ENCODE results near the gene SLC22A9.
"Not testable (repeated sequence)": the region's sequence is repeated elsewhere in the genome, so short reads cannot be mapped to it uniquely, and the experiment has no call there.

SLC22A9 gene

DNA sequence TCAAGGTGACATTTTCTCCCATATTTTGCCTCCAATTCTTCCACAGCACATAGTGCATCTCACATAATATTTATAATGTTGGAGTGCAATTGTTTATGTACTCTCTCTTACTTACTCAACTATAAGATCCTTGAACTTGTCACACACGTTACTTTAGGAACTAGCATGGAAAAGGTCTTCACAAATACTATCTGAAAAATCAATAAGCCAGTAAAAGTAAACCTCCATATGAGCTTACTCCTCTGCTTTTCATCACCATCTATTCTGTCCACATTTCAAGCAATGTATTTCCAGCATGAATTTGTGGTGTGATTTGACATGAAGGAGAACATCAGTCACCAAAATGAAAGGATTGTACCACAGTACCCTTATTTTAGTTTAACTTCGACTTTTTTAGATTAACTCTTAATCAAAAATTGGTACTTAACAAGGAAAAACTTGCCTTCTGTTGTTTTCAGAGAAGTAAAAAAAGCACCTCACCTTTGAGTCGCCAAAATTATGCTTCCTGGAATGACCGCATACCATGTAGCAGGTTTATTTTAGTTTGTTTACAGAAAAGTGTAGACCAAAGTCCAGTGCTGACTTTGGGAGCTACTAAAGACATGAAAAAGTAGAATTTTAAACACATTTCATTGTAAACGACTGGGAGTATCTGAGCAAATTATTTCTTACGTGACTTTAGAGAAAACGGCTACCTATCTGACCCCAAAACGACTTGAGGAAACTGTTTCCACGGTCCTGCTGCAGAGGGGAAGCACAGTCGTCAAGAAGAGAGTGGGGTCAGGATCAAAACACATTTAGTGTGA, at the start of gene SLC22A9:
TSS of gene SLC22A9 (plus strand) at position 621 of the 806 bp plus-strand sequence. CDS start 272 bp downstream, outside the sequence.
- no peak for DNase-seq

DNA sequence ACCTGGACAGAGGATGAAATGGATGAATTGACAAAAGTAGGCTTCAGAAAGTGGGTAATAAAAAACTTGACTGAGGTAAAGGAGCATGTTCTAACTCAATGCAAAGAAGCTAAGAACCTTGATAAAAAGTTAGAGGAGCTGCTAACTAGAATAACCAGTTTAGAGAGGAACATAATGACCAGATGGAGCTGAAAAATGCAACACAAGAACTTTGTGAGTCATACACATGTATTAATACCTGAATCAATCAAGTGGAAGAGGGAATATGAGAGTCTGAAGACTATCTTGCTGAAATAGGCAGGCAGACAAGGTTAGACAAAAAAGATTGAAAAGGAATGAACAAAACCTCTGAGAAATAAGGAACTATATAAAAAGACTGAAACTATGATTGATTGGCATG, 47.9 kb upstream of the SLC22A9 start:
- DNase-seq, result no peak

DNA sequence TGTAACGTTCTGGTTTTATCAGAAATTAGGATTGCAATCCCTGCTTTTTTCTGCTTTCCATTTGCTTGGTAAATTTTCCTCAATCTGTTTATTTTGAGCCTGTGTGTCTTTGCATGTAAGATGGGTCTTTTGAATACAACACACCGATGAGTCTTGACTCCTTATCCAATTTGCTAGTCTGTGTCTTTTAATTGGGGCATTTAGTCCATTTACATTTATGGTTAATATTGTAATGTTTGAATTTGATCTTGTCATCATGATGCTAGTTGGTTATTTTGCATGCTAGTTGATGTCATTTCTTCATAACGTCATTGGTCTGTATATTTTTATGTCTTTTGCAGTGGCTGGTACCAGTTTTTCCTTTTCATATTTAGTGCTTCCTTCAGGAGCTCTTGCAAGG, 34.5 kb upstream of the SLC22A9 start:
- not testable (repeated sequence) for DNase-seq

DNA sequence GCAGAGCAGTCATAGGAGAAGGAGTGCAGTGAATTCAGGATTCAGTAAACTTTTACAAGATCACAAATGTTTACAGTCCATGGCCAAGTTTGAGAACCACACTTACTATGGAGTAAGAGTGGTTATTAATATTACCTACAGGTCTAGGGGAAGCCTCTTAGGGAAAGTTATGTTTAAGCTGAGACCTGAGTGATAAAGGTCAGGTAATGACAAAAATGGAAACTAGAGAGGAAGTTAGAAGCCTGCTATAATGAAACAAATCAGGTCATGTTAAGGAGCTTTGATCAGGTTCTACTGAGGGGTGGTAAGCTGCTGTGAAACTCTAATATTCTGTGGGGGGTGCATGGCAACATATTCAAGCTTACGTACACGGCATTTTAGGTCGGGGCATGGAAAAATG, 32.5 kb upstream of the SLC22A9 start:
- no peak for DNase-seq

DNA sequence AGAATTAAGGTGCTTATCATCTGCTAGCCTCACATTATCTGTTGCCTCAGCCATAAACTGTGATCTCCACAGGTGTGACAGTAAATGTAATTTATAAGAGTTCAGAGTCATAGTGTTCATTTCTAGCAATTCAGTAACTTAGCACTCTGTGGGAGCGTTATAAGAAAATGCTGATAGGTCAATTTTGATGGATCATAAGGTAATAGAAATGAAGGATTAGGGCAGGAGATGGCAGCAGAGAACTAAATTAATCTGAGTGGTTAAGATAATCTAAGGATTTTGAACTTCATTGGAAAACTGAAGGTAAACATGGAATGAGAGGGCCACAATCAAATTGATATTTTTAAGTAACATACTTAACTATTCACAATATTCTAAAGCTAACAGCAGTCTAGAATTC, 26.5 kb upstream of the SLC22A9 start:
- DNase-seq, result no peak

DNA sequence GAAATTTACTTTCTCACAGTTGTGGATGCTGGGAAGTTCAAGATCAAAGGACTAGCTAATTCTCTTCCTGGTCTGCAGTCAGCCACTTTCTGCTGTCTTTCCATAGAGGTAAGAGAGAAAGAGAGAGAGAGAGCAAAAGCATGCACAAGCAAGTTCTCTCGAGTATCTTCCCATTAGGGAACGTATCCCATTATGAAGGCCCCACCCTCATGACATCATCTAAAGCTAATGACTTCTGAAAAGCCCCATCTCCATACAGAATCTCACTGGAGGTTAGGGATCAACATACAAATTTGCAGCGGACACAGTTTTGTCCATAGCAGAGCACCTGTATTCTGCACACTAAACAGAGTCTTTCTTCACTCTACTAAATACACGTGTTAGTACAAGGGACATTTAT, 17.4 kb upstream of the SLC22A9 start:
- DNase-seq, result no peak

DNA sequence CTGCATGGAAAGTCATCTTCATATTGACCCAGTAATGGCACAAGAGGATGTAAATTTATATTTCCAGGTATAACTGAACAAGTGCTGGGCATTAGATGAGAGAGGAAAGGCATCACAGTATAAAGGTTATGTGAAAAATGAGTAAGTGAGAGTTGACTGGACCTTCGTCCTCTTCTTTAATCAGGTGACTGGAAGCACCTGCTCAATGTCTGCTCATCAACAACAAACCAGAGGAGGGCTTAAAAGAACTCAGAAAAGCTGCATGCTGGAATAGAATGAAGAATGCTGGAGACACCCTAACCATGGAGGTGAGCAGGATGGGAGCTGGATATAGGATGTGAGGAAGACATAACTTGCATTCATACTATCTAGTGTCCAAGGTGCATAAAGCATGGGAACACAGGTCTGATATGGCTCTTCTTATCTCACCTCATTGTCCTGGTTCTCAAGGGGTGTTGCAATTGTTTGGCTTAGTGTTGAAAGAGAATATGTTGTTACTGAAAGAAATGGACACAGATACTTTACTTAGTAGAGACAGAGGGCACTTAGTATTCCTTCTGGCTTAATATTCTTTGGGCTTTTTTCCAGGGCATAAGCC, 7.3 kb upstream of the SLC22A9 start:
- no peak for DNase-seq

DNA sequence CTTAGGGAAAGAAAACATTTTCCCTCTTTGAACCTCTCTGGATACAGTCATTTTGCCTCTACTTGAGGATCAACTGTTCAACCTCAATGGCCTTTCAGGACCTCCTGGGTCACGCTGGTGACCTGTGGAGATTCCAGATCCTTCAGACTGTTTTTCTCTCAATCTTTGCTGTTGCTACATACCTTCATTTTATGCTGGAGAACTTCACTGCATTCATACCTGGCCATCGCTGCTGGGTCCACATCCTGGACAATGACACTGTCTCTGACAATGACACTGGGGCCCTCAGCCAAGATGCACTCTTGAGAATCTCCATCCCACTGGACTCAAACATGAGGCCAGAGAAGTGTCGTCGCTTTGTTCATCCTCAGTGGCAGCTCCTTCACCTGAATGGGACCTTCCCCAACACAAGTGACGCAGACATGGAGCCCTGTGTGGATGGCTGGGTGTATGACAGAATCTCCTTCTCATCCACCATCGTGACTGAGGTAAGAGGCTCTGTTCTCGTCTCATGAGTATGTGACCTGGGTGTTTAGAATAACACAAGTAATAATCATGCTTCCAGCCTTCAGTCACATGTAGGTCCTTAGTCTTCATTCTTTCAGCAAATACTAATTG, 495 bp downstream of the SLC22A9 start:
- no peak for DNase-seq

DNA sequence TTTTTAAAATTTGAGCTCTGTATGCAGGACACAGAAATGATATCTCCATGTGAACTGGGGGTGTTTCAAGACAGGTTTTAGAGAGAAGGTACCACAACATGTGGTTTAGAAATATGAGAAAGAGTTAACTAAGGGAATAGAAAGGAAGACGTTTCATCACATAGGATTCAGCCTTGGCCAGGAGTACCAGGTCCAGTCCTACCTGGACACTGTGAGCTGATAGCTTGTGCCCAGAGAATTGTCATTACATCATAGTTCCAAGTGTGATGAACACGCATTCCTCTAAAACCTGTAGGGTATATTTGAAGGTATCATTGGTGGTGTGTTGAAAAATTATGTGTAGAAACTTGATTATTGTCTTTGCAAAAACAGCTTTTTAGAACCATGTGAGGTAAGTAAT, 1.8 kb downstream of the SLC22A9 start:
- DNase-seq, result no peak

DNA sequence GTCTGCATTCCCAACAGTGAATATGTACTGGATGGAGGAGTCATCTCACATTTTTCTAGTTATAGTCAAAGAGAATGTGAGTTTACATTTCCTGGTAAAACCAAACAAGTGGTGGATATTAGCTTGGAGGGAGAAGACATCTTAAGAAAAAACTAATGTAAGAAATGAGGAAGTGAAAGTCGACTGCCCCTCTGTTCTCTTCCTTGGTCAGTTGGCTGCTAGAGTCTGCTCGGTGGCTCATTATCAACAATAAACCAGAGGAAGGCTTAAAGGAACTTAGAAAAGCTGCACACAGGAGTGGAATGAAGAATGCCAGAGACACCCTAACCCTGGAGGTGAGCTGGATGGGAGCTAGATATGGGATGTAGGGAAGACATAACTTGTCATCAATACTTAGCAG, 5.8 kb downstream of the SLC22A9 start:
- DNase-seq, result no peak

DNA sequence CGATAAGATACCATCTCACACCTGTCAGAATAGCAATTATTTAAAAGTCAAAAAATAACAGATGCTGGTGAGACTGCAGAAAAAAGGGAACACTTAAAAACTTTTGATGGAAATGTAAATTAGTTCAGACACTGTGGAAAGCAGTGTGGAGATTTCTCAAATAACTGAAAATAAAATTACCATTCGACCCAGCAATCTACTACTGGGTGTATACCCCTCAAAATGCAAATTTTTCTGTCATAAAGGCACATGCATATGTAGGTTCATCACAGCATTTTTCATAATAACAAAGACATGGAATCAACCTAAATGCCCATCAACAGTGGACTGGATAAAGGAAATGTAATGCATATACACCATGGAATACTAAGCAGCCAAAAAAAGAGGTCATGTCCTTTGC, 10.5 kb downstream of the SLC22A9 start:
- DNase-seq, result no peak

DNA sequence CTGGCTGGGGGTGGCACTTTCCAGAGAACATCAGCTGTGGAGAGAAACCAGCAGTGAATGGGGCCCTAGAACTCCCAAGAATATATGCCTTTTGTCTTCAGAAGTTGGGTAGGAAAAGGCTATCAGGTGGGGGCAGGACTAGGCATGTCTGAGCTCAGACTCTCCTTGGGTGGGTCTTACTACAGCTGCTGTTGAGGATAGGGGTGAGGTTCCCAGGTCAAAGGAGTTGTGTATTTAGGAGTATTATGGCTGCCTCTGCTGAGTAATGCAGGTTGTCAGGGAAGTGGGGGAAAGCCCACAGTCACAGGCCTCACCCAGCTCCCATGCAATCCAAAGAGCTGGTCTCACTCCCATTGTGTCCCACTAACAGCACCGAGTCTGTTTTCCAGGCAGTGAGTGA, 26.1 kb downstream of the SLC22A9 start:
- DNase-seq, result no peak

DNA sequence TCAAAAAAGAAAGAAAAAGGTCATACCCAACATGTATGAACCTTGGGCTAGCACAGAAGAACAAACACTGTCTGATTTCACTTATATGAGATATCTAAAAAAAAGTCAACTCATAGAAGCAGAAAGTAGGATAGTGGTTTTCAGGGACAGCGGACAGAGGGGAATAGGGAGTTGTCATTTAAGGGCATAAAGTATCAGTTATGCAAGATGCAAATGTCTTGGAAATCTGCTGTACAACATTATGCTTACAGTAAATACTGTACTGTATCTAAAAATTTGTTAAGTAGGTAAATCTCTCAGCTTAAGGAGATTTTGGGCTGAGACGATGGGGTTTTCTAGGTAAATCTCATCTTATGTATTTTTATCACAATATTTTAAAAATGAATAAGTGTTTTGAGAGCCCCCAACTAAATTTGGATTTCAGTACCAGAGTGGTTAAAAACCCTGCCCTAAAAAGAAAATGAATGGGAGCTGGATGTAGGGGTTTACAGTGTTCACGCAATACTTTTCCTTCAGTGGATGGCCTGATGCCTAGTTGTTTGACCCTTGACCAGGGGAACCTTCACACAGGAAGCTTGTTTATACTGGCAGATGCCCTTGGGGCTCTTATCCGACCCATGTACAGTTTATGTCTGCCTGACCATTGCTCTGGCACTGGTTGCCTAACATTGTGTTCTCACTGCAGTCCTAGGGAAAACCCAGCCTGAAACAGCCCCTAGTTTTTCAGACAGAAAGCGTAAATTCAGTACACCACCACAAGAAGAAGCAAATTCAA, 34.8 kb downstream of the SLC22A9 start:
- DNase-seq, result no peak

DNA sequence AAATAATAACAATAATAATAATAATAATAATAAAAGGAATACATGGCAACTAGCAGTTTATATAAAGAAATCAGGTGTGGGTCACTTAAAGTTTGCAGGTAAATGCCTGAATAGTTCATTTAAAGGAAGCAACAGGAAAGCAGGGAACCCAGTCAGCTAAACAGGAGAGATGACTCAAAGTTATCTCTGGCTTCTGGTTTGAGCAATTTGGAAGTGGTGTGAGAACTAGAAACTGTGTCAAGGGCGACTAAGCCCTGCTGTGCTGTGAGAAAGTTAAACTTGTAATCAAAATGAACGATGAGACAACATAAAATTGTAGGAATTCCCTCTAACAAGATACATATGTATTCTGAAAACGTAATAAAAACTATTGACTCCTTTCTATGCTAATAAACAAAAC, 35.5 kb downstream of the SLC22A9 start:
- DNase-seq, result no peak

DNA sequence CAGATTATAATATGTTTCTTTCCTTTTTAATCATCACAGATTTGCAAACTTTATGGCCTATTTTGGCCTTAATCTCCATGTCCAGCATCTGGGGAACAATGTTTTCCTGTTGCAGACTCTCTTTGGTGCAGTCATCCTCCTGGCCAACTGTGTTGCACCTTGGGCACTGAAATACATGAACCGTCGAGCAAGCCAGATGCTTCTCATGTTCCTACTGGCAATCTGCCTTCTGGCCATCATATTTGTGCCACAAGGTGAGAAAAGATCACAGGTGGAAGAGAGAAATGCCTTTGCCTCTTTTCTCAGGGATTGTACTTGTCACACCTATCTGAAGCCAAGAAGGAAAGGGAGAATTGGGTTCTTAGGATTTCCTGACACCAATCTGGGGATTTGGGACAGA, 36.9 kb downstream of the SLC22A9 start:
- no peak for DNase-seq

DNA sequence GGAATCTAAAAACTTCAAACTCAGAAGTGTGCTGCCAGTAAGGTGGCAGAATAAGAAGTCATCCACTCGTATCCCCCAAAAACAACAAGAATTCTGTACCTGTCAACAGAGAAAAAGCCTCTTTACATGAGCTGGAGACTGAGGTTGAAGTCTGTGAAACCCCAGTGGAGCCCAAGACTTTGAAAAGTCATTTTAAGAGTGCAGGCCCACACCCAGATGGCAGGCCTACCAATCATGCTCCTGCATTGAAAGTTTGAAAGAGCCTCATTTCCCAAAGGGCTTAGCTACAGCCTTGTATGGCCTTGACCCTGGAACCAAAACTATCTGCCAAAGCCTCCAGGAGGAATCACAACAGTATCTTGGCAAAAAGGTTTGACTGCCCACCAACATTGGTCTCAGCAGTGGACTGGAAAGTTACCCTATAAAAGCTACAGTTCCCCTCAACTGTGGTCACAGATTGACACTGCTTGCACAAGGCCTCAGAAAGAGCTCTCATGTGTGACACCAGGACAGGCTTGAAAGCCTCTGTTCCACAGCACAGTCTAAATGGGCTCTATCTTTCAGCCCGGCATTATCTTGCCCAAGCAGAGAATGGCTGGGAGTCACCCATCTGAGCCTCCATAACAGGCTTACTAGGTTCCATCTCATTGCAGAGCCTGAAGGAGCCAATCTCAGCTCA, 47.7 kb downstream of the SLC22A9 start:
- no peak for DNase-seq

DNA sequence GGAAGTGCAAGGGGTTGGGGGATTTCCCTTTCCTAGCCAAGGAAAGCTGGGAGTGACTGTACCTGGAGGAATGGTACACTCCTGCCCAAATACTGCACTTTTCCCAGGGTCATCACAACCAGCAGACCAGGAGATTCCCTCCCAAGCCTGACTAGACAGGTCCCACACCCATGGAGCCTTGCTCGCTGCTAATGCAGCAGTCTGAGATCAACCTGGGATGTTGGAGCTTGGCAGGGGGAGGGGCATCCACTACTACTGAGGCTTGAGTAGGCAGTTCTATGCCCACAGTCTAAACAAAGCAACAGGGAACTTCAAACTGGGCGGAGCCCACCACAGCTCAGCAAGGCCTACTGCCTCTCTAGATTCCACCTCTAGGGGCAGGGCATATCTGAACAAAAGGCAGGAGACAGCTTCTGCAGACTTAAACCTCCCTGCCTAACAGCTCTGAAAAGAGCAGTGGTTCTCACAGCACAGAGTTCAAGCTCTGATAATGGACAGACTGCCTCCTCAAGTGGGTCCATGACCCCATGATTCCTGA, 58.5 kb downstream of the SLC22A9 start:
- no peak for DNase-seq

DNA sequence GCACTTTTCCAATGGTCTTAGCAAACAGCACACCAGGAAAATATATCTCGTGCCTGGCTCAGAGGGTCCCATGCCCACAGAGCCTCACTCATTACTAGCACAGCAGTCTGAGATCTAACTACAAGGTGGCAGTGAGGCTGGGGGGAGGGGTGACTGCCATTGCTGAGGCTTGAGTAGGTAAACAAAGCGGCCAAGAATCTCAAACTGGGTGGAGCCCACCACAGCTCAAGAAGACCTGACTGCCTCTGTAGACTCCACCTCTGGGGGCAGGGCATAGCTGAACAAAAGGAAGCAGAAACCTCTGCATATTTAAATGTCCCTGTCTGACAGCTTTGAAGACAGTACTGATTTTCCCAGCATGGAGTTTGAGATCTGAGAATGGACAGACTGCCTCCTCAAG, 61.1 kb downstream of the SLC22A9 start:
- not testable (repeated sequence) for DNase-seq

DNA sequence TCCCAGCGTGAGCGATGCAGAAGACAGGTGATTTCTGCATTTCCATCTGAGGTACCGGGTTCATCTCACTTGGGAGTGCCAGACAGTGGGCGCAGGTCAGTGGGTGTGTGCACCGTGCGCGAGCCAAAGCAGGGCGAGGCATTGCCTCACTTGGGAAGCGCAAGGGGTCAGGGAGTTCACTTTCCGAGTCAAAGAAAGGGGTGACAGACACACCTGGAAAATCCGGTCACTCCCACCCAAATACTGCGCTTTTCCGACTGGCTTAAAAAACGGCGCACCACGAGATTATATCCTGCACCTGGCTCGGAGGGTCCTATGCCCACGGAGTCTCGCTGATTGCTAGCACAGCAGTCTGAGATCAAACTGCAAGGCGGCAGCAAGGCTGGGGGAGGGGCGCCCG, 65.8 kb downstream of the SLC22A9 start:
- not testable (repeated sequence) for DNase-seq

DNA sequence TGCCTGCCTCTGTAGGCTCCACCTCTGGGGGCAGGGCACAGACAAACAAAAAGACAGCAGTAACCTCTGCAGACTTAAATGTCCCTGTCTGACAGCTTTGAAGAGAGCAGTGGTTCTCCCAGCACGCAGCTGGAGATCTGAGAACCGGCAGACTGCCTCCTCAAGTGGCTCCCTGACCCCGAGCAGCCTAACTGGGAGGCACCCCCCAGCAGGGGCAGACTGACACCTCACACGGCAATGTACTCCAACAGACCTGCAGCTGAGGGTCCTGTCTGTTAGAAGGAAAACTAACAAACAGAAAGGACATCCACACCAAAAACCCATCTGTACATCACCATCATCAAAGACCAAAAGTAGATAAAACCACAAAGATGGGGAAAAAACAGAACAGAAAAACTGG, 66.2 kb downstream of the SLC22A9 start:
- DNase-seq, result not testable (repeated sequence)

DNA sequence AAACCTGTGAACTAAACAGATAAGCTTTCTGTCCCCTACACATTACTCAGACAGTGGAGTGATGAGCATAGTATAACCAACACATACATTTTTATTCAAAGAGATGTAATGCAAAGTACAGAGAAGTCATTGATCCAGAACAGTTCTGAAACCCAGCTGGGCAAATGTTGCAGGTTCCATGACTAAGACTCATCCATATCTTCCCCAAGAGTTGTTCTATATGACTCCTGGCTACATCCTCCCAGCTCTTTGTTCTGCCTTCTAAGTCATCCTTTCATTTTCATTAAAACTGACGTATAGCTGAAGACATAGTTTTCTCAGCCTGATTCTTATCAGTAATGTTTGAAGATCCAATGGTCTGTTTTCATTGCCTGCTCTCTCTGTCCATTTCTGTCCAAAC, 74.1 kb downstream of the SLC22A9 start:
- peak; percentile 14 for DNase-seq

DNA sequence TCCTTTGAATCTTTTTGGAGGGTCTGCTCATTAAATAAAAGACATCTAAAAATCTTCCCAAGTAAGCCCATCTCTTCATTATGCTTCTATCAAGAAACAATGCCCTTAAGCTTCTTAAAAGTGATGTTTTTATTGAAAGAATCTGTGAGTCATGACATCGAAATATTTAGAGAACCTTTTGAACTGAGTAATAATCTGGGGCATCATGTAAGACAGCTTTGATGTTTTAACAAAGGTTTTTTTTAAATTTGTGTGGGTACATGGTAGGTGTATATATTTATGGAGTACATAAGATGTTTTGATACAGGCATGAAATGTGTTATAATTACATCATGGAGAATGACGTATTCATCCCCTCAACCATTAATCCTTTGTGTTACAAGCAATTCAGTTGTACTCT, 74.6 kb downstream of the SLC22A9 start:
- no peak for DNase-seq

DNA sequence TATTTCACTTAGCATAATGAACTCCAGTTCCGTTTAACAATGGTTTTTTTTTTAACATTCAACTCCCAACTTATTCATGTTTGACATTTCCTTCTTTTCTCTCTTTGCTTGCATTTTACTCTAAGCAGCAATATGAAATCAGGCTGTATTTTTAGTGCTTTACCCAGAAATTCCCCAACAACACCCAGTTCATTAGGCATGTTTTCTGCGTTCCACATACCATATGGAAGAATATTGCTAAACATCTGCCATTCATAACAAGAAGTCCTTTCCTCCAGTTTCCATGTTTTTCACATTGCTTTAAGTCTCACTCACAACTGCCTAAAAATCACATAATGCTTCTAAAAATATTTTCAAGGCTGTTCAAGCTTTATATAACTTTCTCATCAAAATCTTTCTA, 75.5 kb downstream of the SLC22A9 start:
- no peak for DNase-seq
